Raji (cell line): ENCODE data around the gene ZNF609.

Experiments used
- POLR2A ChIP-seq: IDR thresholded peaks from 2 replicates; pipeline ENCODE4 v1.6.1; 2011; ENCODE audit warnings: low read depth, low read length, control low read depth; ENCODE audit not compliant: insufficient read depth

ZNF609 gene

GRCh38 chr15:64513823-64514222, 53.4 kb downstream of the ZNF609 start:
- no peak for TF ChIP-seq POLR2A

GRCh38 chr15:64515196-64515595, 54.8 kb downstream of the ZNF609 start:
- no peak for TF ChIP-seq POLR2A

GRCh38 chr15:64515825-64516224, 55.4 kb downstream of the ZNF609 start:
- TF ChIP-seq POLR2A = no peak

- TF ChIP-seq POLR2A = no peak
Measured at GRCh38 chr15:64519897-64520296, 59.5 kb downstream of the ZNF609 start.

- no peak for TF ChIP-seq POLR2A
Measured at GRCh38 chr15:64521201-64521600, 60.8 kb downstream of the ZNF609 start.

GRCh38 chr15:64521726-64522164, 61.4 kb downstream of the ZNF609 start:
- no peak for TF ChIP-seq POLR2A

- TF ChIP-seq POLR2A = no peak
Measured at GRCh38 chr15:64522226-64522823, 61.9 kb downstream of the ZNF609 start.

- TF ChIP-seq POLR2A = no peak
Measured at GRCh38 chr15:64523240-64523639, 62.9 kb downstream of the ZNF609 start.

- TF ChIP-seq POLR2A = no peak
Measured at GRCh38 chr15:64524778-64525177, 64.4 kb downstream of the ZNF609 start.

- no peak for TF ChIP-seq POLR2A
Measured at GRCh38 chr15:64525828-64526530, 65.6 kb downstream of the ZNF609 start.

- TF ChIP-seq POLR2A = no peak
Measured at GRCh38 chr15:64527263-64527984, 67.0 kb downstream of the ZNF609 start.

- TF ChIP-seq POLR2A = no peak
Measured at GRCh38 chr15:64528871-64529270, 68.5 kb downstream of the ZNF609 start.

GRCh38 chr15:64530472-64530871, 70.1 kb downstream of the ZNF609 start:
- TF ChIP-seq POLR2A = no peak

GRCh38 chr15:64530918-64531317, 70.5 kb downstream of the ZNF609 start:
- TF ChIP-seq POLR2A = no peak

- no peak for TF ChIP-seq POLR2A
Measured at GRCh38 chr15:64532521-64533315, 72.3 kb downstream of the ZNF609 start.
